Osteoblast (primary cell): ENCODE data around the gene PKN3. TPM values are rescaled to one million over a fixed set of nuclear protein-coding genes. Genes with fewer than 3 reads are reported as not detected.

Source experiments
- DNase-seq: peaks from one replicate; pipeline ENCODE4 v3.0.0; 2011; ENCODE audit warnings: low spot score, mixed read lengths; ENCODE audit not compliant: insufficient read length; ENCODE audit errors: missing footprints
- H2AFZ ChIP-seq: 2 replicates; pipeline ENCODE4 v1.6.0; 2011; ENCODE audit warnings: mild to moderate bottlenecking, low read length
- H3K27ac ChIP-seq: 2 replicates; pipeline ENCODE4 v1.5.1; 2011; ENCODE audit warnings: mild to moderate bottlenecking, low read depth, low read length, moderate library complexity
- H3K27me3 ChIP-seq: 2 replicates; pipeline ENCODE4 v1.6.0; 2012; ENCODE audit warnings: mild to moderate bottlenecking, control low read depth, inconsistent platforms, low read length, moderate library complexity; ENCODE audit not compliant: insufficient read depth
- H3K36me3 ChIP-seq: 2 replicates; pipeline ENCODE4 v1.5.1; 2011; ENCODE audit warnings: mild to moderate bottlenecking, low read length, control low read depth, moderate library complexity; ENCODE audit not compliant: insufficient read depth
- H3K4me1 ChIP-seq: 2 replicates; pipeline ENCODE4 v1.5.1; 2011; ENCODE audit warnings: mild to moderate bottlenecking, low read length, control low read depth, moderate library complexity; ENCODE audit not compliant: insufficient read depth
- H3K4me2 ChIP-seq: 2 replicates; pipeline ENCODE4 v1.6.0; 2011; ENCODE audit warnings: mild to moderate bottlenecking, low read length; ENCODE audit not compliant: insufficient read depth
- H3K4me3 ChIP-seq: fragments of 200-600 bp; sonication (generic); 3 replicates; pipeline ENCODE4 v1.5.1; 2012; ENCODE audit warnings: mild to moderate bottlenecking, low read length, inconsistent platforms; ENCODE audit not compliant: insufficient read depth
- H3K79me2 ChIP-seq: 2 replicates; pipeline ENCODE4 v1.6.0; 2012; ENCODE audit warnings: mild to moderate bottlenecking, low read length, control low read depth, inconsistent platforms; ENCODE audit not compliant: insufficient read depth
- H3K9me3 ChIP-seq: 2 replicates; pipeline ENCODE4 v1.5.1; 2011; ENCODE audit warnings: low read depth, low read length, control low read depth
- H4K20me1 ChIP-seq: 2 replicates; pipeline ENCODE4 v1.6.0; 2012; ENCODE audit warnings: mild to moderate bottlenecking, low read length, control low read depth; ENCODE audit not compliant: insufficient read depth
- CTCF ChIP-seq: IDR thresholded peaks from 2 replicates; pipeline ENCODE4 v1.5.1; 2011; ENCODE audit warnings: mild to moderate bottlenecking, low read depth, low read length, moderate library complexity; ENCODE audit errors: extremely low read depth
- total RNA-seq: library from RNA; depleted of rRNA; stranded (reverse); fragments of >200 nt; gene quantifications from 2 replicates; pipeline ENCODE4 v1.2.3, GENCODE V29; 2012

PKN3 gene
- total RNA-seq, 1 donor = 4.3 TPM

- H3K79me2 ChIP-seq = peaks cover 53% of the 10 kb centered on the region
- peak within 1 kb of the TSS; percentile 96 for H3K4me3 ChIP-seq
- peaks cover 28% of the 10 kb centered on the region for H3K36me3 ChIP-seq
- H3K4me2 ChIP-seq = peak within 1 kb of the TSS; percentile 100
- H3K27ac ChIP-seq = peak within 1 kb of the TSS; percentile 78
- peak; percentile 100 for DNase-seq
- no peaks in the 10 kb centered on the region for H3K27me3 ChIP-seq
- H4K20me1 ChIP-seq = peaks cover 30% of the 10 kb centered on the region
- H2AFZ ChIP-seq = peak within 1 kb of the TSS; percentile 82
- H3K4me1 ChIP-seq = peaks cover 21% of the 10 kb centered on the region
- H3K9me3 ChIP-seq = no peaks in the 10 kb centered on the region
- no peak for TF ChIP-seq CTCF
Measured at GRCh38 chr9:128688501-128689292, 13.6 kb upstream of the PKN3 start, which contains the start of gene SET. TSS of gene SET (plus strand) at chr9:128689222. CDS start at chr9:128689583, 361 bp downstream.

- H3K36me3 ChIP-seq = peaks cover 34% of the 10 kb centered on the region
- no peak overlapping the region for H3K27ac ChIP-seq
- no peak overlapping the region for H3K4me2 ChIP-seq
- TF ChIP-seq CTCF = no peak
- no peak for DNase-seq
- H2AFZ ChIP-seq = no peak overlapping the region
- H3K4me3 ChIP-seq = peak overlapping the region; percentile 77
- H4K20me1 ChIP-seq = peaks cover 30% of the 10 kb centered on the region
- H3K27me3 ChIP-seq = no peaks in the 10 kb centered on the region
- no peaks in the 10 kb centered on the region for H3K9me3 ChIP-seq
- H3K79me2 ChIP-seq = peaks cover 50% of the 10 kb centered on the region
- H3K4me1 ChIP-seq = peaks cover 20% of the 10 kb centered on the region
Measured at GRCh38 chr9:128689293-128689774, 13.0 kb upstream of the PKN3 start.

- Histone ChIP-seq H4K20me1 (peaks cover 30% of the 10 kb centered on the region), H3K4me3 (peak overlapping the region; percentile 96), H3K79me2 (peaks cover 47% of the 10 kb centered on the region), H3K4me1 (peaks cover 13% of the 10 kb centered on the region), H3K27ac (peak overlapping the region; percentile 65), H3K4me2 (peak overlapping the region; percentile 100), H3K27me3 (no peaks in the 10 kb centered on the region), H3K9me3 (no peaks in the 10 kb centered on the region), H3K36me3 (peaks cover 37% of the 10 kb centered on the region), H2AFZ (peak overlapping the region; percentile 29)
- peak; percentile 98 for DNase-seq
- TF ChIP-seq CTCF = no peak
Measured at GRCh38 chr9:128689820-128690683, 12.3 kb upstream of the PKN3 start.
